ENCODE results near the gene PRKG1. TPM values are rescaled to one million over a fixed set of nuclear protein-coding genes. Genes with fewer than 3 reads are reported as not detected.
"Not testable (repeated sequence)": the region's sequence is repeated elsewhere in the genome, so short reads cannot be mapped to it uniquely, and the experiment has no call there.

The PRKG1 gene
- total RNA-seq, 1 donor from 2014 or later, result 4.6 TPM

DNA sequence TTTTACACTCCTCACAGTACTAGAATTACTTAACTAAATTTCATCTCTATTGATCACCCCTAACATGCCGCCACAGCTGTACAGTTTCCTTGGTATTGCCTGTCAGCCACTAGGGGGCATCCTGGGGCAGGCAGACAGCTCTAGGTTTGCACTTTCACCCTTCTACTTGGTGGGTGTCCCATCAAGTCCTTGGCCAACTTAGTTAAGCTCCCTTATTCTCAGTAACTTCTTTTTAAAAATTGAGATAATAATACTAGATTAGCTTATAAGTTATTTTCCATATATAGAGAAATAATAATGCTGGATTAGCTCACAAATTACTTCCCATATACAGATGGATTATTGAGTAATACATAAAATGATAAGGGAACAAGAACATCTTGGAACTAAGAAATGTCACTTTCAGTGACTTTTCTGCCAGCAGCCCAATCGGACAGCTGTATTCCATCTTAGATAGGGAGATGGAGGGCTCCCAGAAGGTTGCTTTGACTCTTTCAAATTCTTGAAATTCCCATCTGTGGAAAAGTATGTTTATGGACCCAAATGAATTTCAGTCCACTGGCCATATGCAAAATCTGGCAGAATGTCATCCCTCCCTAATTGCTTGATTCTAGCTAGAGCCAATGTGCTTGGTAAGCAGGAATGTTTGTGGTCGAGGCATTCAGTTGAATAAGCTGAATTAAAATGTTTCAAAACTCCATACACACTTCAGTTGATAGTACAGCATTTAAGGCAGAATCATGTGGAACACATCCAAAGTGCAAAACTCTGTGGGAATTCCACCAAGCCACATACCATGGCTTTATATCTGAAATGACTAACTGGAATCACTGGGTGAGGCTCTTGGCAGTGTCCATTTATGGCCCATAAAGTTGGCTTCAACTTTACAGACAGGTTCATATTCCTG is 315.4 kb downstream of the PRKG1 start:
- Mint-ChIP-seq H3K27ac (no peak overlapping the region), H3K36me3 (ENCODE audit: insufficient read depth) (no peaks in the 10 kb centered on the region), H3K4me3 (ENCODE audit: low read depth) (no peak overlapping the region), H3K9me3 (ENCODE audit: low read depth) (no peaks in the 10 kb centered on the region), H3K27me3 (no peaks in the 10 kb centered on the region), H3K4me1 (ENCODE audit: low read depth) (no peaks in the 10 kb centered on the region)
- TF ChIP-seq, protein P1, sequence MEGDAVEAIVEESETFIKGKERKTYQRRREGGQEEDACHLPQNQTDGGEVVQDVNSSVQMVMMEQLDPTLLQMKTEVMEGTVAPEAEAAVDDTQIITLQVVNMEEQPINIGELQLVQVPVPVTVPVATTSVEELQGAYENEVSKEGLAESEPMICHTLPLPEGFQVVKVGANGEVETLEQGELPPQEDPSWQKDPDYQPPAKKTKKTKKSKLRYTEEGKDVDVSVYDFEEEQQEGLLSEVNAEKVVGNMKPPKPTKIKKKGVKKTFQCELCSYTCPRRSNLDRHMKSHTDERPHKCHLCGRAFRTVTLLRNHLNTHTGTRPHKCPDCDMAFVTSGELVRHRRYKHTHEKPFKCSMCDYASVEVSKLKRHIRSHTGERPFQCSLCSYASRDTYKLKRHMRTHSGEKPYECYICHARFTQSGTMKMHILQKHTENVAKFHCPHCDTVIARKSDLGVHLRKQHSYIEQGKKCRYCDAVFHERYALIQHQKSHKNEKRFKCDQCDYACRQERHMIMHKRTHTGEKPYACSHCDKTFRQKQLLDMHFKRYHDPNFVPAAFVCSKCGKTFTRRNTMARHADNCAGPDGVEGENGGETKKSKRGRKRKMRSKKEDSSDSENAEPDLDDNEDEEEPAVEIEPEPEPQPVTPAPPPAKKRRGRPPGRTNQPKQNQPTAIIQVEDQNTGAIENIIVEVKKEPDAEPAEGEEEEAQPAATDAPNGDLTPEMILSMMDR (IDR thresholded peaks at IDR 0.05; ENCODE audit: unreplicated experiment), result peak; percentile 78
- peak; percentile 14 for DNase-seq (ENCODE audit: low spot score, unreplicated experiment)

DNA sequence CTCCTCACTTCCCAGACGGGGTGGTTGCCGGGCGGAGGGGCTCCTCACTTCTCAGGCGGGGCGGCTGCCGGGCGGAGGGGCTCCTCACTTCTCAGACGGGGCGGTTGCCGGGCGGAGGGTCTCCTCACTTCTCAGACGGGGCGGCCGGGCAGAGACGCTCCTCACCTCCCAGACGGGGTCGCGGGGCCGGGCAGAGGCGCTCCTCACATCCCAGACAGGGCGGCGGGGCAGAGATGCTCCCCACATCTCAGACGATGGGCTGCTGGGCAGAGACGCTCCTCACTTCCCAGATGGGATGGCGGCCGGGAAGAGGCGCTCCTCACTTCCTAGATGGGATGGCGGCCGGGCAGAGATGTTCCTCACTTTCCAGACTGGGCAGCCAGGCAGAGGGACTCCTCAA is 318.7 kb downstream of the PRKG1 start:
- H3K9me3 Mint-ChIP-seq (ENCODE audit: low read depth); H3K27ac Mint-ChIP-seq; H3K4me1 Mint-ChIP-seq (ENCODE audit: low read depth); H3K27me3 Mint-ChIP-seq; H3K36me3 Mint-ChIP-seq (ENCODE audit: insufficient read depth); H3K4me3 Mint-ChIP-seq (ENCODE audit: low read depth); DNase-seq (ENCODE audit: low spot score, unreplicated experiment): not testable (repeated sequence)

DNA sequence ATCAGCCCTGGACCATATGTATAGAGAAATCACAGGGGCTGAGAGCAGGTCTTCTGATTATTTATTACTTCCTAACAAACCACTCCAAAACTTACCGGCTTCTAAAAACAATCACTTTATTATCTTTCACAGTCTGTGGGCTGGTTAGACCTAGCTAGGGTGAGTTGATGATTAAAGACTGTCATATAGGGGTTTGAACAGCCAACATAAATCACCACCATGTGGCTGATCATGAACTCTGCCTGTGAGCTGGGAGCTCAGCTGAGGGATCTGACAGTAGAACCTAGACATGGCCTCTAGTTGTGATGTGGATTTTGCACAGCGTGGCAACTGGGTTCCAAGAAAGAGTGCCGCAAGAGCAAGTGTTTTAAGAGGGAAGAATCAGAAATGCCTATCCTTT is 319.8 kb downstream of the PRKG1 start:
- no peak overlapping the region for H3K4me3 Mint-ChIP-seq (ENCODE audit: low read depth)
- no peaks in the 10 kb centered on the region for H3K9me3 Mint-ChIP-seq (ENCODE audit: low read depth)
- H3K27me3 Mint-ChIP-seq, result no peaks in the 10 kb centered on the region
- no peaks in the 10 kb centered on the region for H3K36me3 Mint-ChIP-seq (ENCODE audit: insufficient read depth)
- DNase-seq (ENCODE audit: low spot score, unreplicated experiment), result no peak
- H3K4me1 Mint-ChIP-seq (ENCODE audit: low read depth), result no peaks in the 10 kb centered on the region
- H3K27ac Mint-ChIP-seq, result no peak overlapping the region
- TF ChIP-seq, protein P1 (IDR thresholded peaks at IDR 0.05; ENCODE audit: unreplicated experiment), result no peak

DNA sequence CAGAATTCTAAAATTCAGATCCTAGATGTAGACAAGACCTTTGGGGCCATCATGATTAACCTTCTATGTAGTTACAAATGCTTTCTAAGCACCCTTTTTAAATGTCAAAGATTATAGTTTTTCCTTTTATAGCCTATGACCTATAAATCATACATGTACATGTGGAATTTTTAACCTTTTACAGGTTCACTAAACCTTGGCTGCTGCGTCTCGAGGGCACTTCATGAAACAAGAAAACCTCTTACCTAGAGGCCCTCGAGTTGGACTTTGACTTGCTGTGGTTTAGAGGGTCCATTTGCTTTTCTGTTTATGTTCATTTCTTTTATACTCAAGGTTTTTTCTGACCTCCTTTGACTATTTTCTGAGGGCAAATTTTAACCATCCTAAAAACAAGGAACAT is 323.0 kb downstream of the PRKG1 start:
- no peak overlapping the region for H3K27ac Mint-ChIP-seq
- TF ChIP-seq, protein P1 (IDR thresholded peaks at IDR 0.05; ENCODE audit: unreplicated experiment), result no peak
- H3K9me3 Mint-ChIP-seq (ENCODE audit: low read depth), result no peaks in the 10 kb centered on the region
- no peaks in the 10 kb centered on the region for H3K36me3 Mint-ChIP-seq (ENCODE audit: insufficient read depth)
- DNase-seq (ENCODE audit: low spot score, unreplicated experiment), result no peak
- no peak overlapping the region for H3K4me3 Mint-ChIP-seq (ENCODE audit: low read depth)
- no peaks in the 10 kb centered on the region for H3K27me3 Mint-ChIP-seq
- H3K4me1 Mint-ChIP-seq (ENCODE audit: low read depth), result no peaks in the 10 kb centered on the region

DNA sequence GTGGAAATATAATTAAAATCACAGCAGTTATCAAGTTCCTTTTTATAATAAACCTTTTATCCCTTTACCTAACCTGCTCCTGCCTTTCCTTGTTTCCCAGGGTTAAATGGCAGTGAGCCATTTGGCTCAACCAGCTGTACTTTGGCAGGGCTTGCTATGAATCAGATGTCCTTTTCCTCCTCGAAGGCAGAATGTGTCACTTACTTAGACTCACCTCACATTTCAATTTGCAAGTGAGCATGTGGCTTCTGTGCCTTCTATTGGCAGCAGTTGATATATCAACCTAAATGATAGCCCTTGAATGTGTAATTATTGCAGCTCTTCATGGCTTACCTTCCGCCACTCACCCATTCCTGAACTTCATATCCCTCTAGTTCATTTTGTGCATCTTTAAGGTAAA is 323.4 kb downstream of the PRKG1 start:
- Mint-ChIP-seq H3K36me3 (ENCODE audit: insufficient read depth) (no peaks in the 10 kb centered on the region), H3K27ac (no peak overlapping the region)
- no peak for DNase-seq (ENCODE audit: low spot score, unreplicated experiment)

More for the DNA sequence above, 323.4 kb downstream of the PRKG1 start:
- Mint-ChIP-seq H3K27me3 (no peaks in the 10 kb centered on the region), H3K4me3 (ENCODE audit: low read depth) (no peak overlapping the region), H3K4me1 (ENCODE audit: low read depth) (no peaks in the 10 kb centered on the region), H3K9me3 (ENCODE audit: low read depth) (no peaks in the 10 kb centered on the region)
- TF ChIP-seq, protein P1 (IDR thresholded peaks at IDR 0.05; ENCODE audit: unreplicated experiment), result no peak

Measured in progenitor cell of endocrine pancreas (in vitro differentiated cells).